ENCODE results near the gene PDE4A. TPM values are rescaled to one million over a fixed set of nuclear protein-coding genes. Genes with fewer than 3 reads are reported as not detected.

Gene PDE4A
- total RNA-seq, 1 donor: 7.0 TPM

DNA sequence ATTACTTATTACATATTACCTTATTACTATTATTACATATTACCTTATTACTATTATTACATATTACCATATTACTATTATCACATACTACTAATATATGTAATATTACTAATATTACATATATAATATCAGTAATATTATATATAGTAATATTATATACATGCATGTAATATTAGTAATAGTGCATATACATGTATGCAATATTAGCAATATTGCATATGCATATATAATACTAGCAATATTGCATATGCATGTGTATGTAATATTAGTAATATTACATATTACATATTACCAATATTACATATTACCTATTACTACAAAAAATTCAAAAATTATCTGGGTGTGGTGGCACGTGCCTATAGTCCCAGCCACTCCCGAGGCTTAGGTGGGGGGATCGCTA lies 22.4 kb downstream of the PDE4A start:
- TF ChIP-seq, protein P1, sequence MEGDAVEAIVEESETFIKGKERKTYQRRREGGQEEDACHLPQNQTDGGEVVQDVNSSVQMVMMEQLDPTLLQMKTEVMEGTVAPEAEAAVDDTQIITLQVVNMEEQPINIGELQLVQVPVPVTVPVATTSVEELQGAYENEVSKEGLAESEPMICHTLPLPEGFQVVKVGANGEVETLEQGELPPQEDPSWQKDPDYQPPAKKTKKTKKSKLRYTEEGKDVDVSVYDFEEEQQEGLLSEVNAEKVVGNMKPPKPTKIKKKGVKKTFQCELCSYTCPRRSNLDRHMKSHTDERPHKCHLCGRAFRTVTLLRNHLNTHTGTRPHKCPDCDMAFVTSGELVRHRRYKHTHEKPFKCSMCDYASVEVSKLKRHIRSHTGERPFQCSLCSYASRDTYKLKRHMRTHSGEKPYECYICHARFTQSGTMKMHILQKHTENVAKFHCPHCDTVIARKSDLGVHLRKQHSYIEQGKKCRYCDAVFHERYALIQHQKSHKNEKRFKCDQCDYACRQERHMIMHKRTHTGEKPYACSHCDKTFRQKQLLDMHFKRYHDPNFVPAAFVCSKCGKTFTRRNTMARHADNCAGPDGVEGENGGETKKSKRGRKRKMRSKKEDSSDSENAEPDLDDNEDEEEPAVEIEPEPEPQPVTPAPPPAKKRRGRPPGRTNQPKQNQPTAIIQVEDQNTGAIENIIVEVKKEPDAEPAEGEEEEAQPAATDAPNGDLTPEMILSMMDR (IDR thresholded peaks at IDR 0.05; ENCODE audit: insufficient read depth, low read length): no peak
- H3K4me3 ChIP-seq (ENCODE audit: low read depth, low read length): no peak overlapping the region
- DNase-seq (ENCODE audit: low read depth): no peak

DNA sequence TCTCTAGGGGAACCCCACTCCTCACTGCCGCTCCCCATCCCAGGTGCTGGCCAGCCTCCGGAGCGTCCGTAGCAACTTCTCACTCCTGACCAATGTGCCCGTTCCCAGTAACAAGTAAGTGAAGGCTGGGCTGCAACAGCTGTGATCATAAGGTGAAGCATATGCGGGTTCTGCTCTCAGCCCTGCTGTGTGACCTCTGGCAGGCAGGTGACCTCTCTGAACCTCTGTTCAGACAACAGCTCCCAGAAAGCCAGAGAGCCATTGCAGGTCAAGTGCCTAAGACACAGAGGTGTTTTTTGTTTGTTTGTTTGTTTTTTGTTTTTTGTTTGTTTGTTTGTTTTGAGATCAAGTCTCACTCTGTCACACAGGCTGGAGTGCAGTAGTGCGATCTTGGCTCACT lies 28.7 kb downstream of the PDE4A start:
- no peak overlapping the region for H3K4me3 ChIP-seq (ENCODE audit: low read depth, low read length)
- no peak for DNase-seq (ENCODE audit: low read depth)
- TF ChIP-seq, protein P1 (IDR thresholded peaks at IDR 0.05; ENCODE audit: insufficient read depth, low read length): no peak

DNA sequence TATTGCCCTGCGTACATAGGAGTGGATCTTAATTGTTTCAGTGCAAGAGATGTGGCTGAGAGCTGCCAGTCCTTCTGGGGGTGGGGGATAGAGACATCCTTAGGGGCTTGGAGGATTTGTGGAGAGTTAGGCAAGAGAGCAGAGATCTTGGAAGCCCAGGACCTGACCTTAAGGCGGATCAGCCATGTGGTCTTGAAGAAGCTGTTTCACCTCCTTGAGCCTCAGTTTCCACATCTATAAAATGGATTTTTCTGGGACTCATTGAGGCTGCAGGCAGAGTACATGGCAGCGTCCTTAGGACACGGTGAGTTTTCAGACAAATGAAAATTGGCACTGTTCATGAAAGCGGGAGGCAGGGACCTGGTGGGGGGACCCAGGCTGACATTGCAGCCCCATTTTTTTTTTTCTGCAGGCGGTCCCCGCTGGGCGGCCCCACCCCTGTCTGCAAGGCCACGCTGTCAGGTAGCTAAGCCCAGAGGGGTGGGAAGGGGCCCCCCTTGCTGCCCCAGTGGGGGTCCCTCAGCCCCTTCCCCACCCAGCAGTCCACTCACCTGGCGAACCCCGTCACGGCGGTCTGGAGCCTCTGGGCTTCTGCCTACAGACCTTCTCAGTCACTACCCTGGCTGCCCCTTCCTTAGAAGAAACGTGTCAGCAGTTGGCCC lies 30.0 kb downstream of the PDE4A start:
- TF ChIP-seq, protein P1 (IDR thresholded peaks at IDR 0.05; ENCODE audit: insufficient read depth, low read length): no peak
- no peak for DNase-seq (ENCODE audit: low read depth)
- no peak overlapping the region for H3K4me3 ChIP-seq (ENCODE audit: low read depth, low read length)

DNA sequence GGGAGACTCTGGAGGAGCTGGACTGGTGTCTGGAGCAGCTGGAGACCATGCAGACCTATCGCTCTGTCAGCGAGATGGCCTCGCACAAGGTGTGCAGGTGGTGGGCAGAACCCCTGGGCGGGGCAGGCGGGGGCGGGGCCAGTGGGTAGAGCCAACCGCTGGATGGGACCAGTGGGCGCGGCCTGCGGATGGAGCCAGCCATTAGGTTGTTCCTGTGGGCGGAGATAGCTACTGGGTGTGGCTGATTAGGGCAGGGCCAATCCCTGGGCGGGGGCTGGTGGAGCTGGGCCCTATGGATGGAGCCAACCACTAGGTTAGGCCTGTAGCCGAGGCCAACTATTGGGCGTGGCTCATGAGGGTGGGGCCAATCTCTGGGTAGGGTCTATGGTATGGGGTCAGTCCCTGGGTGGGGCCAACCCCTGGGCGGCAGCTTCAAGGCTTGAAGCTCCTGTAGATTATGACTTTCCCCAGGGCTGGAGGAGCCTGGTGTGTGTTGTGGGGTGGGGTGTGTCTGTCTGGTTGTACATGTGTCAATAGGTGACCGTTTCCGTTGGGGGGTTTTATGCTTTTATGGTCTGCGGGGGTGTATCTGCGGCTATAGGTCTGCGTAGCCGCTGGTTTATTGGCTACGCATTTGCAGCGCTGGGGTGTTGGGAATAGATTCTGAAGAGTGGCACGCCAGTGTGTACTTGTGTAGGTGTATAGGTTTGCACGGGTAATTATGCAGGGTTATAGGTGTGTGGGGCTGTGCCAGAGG lies 30.7 kb downstream of the PDE4A start:
- TF ChIP-seq, protein P1 (IDR thresholded peaks at IDR 0.05; ENCODE audit: insufficient read depth, low read length): no peak
- no peak overlapping the region for H3K4me3 ChIP-seq (ENCODE audit: low read depth, low read length)
- DNase-seq (ENCODE audit: low read depth): no peak

DNA sequence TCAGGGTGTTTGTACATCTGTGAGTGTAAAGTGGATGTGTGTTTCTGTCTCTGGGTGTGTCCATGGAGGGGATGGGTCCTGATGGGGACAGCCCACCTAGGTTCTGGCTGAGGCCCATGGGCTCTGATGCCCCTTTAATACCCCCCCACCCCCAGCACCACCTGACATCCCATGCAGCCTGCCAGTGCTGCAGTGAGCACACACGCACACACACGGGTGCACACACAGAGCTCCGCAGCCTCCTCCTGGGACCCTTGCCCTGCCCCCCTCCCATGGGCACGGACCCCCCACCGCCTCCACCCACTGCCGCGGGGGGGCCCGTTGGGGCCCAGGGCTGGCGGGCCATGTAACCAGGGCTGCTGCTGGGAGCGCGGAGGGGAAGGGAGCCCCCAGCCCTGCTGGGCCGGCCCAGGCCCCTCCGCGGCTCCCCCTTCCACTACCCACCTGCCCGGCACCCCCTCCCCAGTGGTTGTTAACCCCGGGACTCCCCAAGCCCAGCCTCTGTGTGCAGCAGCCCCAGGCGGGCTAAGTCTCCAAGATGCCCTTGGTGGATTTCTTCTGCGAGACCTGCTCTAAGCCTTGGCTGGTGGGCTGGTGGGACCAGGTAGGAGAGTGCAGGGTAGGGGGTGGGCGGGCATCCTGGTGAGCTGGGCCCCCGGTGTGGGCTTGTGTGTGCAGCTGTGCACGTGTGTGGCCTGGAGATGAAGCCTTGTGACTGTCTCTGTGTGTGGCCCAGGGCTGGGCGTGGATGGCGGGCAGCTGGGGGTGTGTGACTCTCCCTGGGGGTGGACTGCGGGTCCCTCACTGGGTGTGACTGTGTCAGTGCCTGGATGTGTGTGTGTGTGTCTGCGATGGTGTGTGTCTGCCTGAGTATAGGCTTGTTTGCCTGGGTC lies 32.6 kb downstream of the PDE4A start:
- no peak overlapping the region for H3K4me3 ChIP-seq (ENCODE audit: low read depth, low read length)
- TF ChIP-seq, protein P1 (IDR thresholded peaks at IDR 0.05; ENCODE audit: insufficient read depth, low read length): no peak
- DNase-seq (ENCODE audit: low read depth): no peak

DNA sequence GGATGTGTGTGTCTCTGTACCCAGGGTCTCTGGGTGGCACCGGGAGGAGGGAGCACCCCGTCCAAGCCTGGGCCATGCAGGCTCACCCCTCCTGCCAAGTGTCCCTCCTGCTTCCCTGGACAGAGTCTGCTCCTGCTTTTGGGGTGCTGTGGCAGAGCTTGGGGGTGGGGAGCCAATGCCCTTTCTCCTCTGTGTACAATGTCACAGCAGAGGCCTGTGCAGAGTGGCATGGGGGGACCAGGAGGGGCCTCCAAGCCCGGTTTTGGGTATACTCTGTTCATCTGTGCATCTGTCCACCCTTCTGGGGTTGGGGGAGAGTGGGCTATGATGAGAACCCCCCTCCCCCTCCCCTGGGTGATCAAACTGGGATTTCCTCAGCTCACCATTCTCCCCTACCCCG lies 33.5 kb downstream of the PDE4A start:
- no peak for DNase-seq (ENCODE audit: low read depth)
- TF ChIP-seq, protein P1 (IDR thresholded peaks at IDR 0.05; ENCODE audit: insufficient read depth, low read length): no peak

More for the DNA sequence above, 33.5 kb downstream of the PDE4A start:
- H3K4me3 ChIP-seq (ENCODE audit: low read depth, low read length): no peak overlapping the region

All from fibroblast of the aortic adventitia (primary cell).